ENCODE data around the gene IFIT1.

The IFIT1 gene

GRCh38 chr10:89351780-89352597 lies 40.4 kb upstream of the IFIT1 start:
- no peaks in the 10 kb centered on the region for H4K20me1 ChIP-seq (ENCODE audit: control insufficient read depth, insufficient read depth, low read depth, low read length)
- TF ChIP-seq EZH2phosphoT487 (IDR thresholded peaks at IDR 0.05; ENCODE audit: borderline replicate concordance, low read length) = no peak
- no peak for TF ChIP-seq CTCF (IDR thresholded peaks at IDR 0.05; ENCODE audit: low read depth, low read length, poor library complexity, severe bottlenecking)
- no peak overlapping the region for H3K4me3 ChIP-seq (ENCODE audit: low read length)
- H3K27ac ChIP-seq (ENCODE audit: low read depth, low read length) = no peak overlapping the region
- no peaks in the 10 kb centered on the region for H3K79me2 ChIP-seq (ENCODE audit: control insufficient read depth, low read length)
- H3K9me3 ChIP-seq (ENCODE audit: control insufficient read depth, insufficient read depth, low read length) = no peaks in the 10 kb centered on the region
- no peaks in the 10 kb centered on the region for H3F3A ChIP-seq (ENCODE audit: control insufficient read depth, insufficient read depth)
- no peak overlapping the region for H3K4me2 ChIP-seq (ENCODE audit: low read length)
- no peaks in the 10 kb centered on the region for H3K4me1 ChIP-seq (ENCODE audit: control insufficient read depth, low read length)
- no peaks in the 10 kb centered on the region for H3K36me3 ChIP-seq (ENCODE audit: control insufficient read depth, low read length)
- H3K27me3 ChIP-seq (ENCODE audit: control insufficient read depth, low read length) = peaks cover 18% of the 10 kb centered on the region
- H3K9me2 ChIP-seq (replicated peaks; ENCODE audit: control insufficient read depth, low read length) = no peaks in the 10 kb centered on the region

- Histone ChIP-seq H4K20me1 (ENCODE audit: control insufficient read depth, insufficient read depth, low read depth, low read length) (no peaks in the 10 kb centered on the region), H3F3A (ENCODE audit: control insufficient read depth, insufficient read depth) (no peaks in the 10 kb centered on the region), H3K9me2 (replicated peaks; ENCODE audit: control insufficient read depth, low read length) (no peaks in the 10 kb centered on the region), H3K79me2 (ENCODE audit: control insufficient read depth, low read length) (no peaks in the 10 kb centered on the region), H3K27me3 (ENCODE audit: control insufficient read depth, low read length) (peaks cover 16% of the 10 kb centered on the region), H3K27ac (ENCODE audit: low read depth, low read length) (no peak overlapping the region), H3K36me3 (ENCODE audit: control insufficient read depth, low read length) (no peaks in the 10 kb centered on the region), H3K4me1 (ENCODE audit: control insufficient read depth, low read length) (no peaks in the 10 kb centered on the region), H3K4me3 (ENCODE audit: low read length) (no peak overlapping the region), H3K9me3 (ENCODE audit: control insufficient read depth, insufficient read depth, low read length) (no peaks in the 10 kb centered on the region), H3K4me2 (ENCODE audit: low read length) (no peak overlapping the region)
- no peak for TF ChIP-seq EZH2phosphoT487 (IDR thresholded peaks at IDR 0.05; ENCODE audit: borderline replicate concordance, low read length)
- TF ChIP-seq CTCF (IDR thresholded peaks at IDR 0.05; ENCODE audit: low read depth, low read length, poor library complexity, severe bottlenecking) = no peak
These were observed 39.6 kb upstream of the IFIT1 start for GRCh38 chr10:89352802-89353201.

GRCh38 chr10:89355394-89355931 lies 37.0 kb upstream of the IFIT1 start:
- Histone ChIP-seq H3K27me3 (ENCODE audit: control insufficient read depth, low read length) (no peaks in the 10 kb centered on the region), H4K20me1 (ENCODE audit: control insufficient read depth, insufficient read depth, low read depth, low read length) (no peaks in the 10 kb centered on the region), H3K4me1 (ENCODE audit: control insufficient read depth, low read length) (no peaks in the 10 kb centered on the region), H3K27ac (ENCODE audit: low read depth, low read length) (no peak overlapping the region), H3K36me3 (ENCODE audit: control insufficient read depth, low read length) (no peaks in the 10 kb centered on the region), H3K9me3 (ENCODE audit: control insufficient read depth, insufficient read depth, low read length) (no peaks in the 10 kb centered on the region), H3K4me2 (ENCODE audit: low read length) (no peak overlapping the region), H3K4me3 (ENCODE audit: low read length) (no peak overlapping the region), H3K79me2 (ENCODE audit: control insufficient read depth, low read length) (no peaks in the 10 kb centered on the region), H3F3A (ENCODE audit: control insufficient read depth, insufficient read depth) (no peaks in the 10 kb centered on the region), H3K9me2 (replicated peaks; ENCODE audit: control insufficient read depth, low read length) (no peaks in the 10 kb centered on the region)
- TF ChIP-seq CTCF (IDR thresholded peaks at IDR 0.05; ENCODE audit: low read depth, low read length, poor library complexity, severe bottlenecking) = no peak
- no peak for TF ChIP-seq EZH2phosphoT487 (IDR thresholded peaks at IDR 0.05; ENCODE audit: borderline replicate concordance, low read length)

All from DOHH2 (cell line).